ENCODE results near the gene SEPTIN8.

The SEPTIN8 gene

GRCh38 chr5:132781029-132781428 lies 4.0 kb upstream of the SEPTIN8 start:
- Histone ChIP-seq H3K36me3 (ENCODE audit: insufficient read depth) (no peaks in the 10 kb centered on the region), H3K79me2 (ENCODE audit: insufficient read depth, low read depth) (no peaks in the 10 kb centered on the region), H3K4me1 (ENCODE audit: low read depth, poor library complexity, severe bottlenecking) (peaks cover 70% of the 10 kb centered on the region), H3K4me2 (0 out of 2 replicates have a peak overlapping the region, but pooled peaks have one; percentile 43), H2AFZ (ENCODE audit: low read depth) (no peak overlapping the region), H3K9ac (no peak overlapping the region), H3K27me3 (ENCODE audit: insufficient read depth, low read depth) (no peaks in the 10 kb centered on the region), H4K20me1 (ENCODE audit: insufficient read depth) (no peaks in the 10 kb centered on the region), H3K27ac (no peak overlapping the region), H3K4me3 (IDR thresholded peaks at IDR 0.05; ENCODE audit: insufficient read depth, low read depth, low read length) (no peak overlapping the region)
- TF ChIP-seq CTCF (conservative IDR thresholded peaks at IDR 0.05; ENCODE audit: low read depth, low read length): no peak

GRCh38 chr5:132780577-132780976 lies 3.5 kb upstream of the SEPTIN8 start:
- H4K20me1 ChIP-seq (ENCODE audit: insufficient read depth): no peaks in the 10 kb centered on the region
- no peak overlapping the region for H3K27ac ChIP-seq
- no peak overlapping the region for H3K9ac ChIP-seq
- no peak for TF ChIP-seq CTCF (conservative IDR thresholded peaks at IDR 0.05; ENCODE audit: low read depth, low read length)
- no peaks in the 10 kb centered on the region for H3K27me3 ChIP-seq (ENCODE audit: insufficient read depth, low read depth)
- H3K4me3 ChIP-seq (IDR thresholded peaks at IDR 0.05; ENCODE audit: insufficient read depth, low read depth, low read length): no peak overlapping the region
- peak overlapping the region; percentile 43; the same call in 1 of the 2 replicates for H3K4me2 ChIP-seq
- H3K4me1 ChIP-seq (ENCODE audit: low read depth, poor library complexity, severe bottlenecking): peaks cover 70% of the 10 kb centered on the region
- no peaks in the 10 kb centered on the region for H3K36me3 ChIP-seq (ENCODE audit: insufficient read depth)
- no peak overlapping the region for H2AFZ ChIP-seq (ENCODE audit: low read depth)
- no peaks in the 10 kb centered on the region for H3K79me2 ChIP-seq (ENCODE audit: insufficient read depth, low read depth)

- peaks cover 68% of the 10 kb centered on the region for H3K4me1 ChIP-seq (ENCODE audit: low read depth, poor library complexity, severe bottlenecking)
- H3K27me3 ChIP-seq (ENCODE audit: insufficient read depth, low read depth): no peaks in the 10 kb centered on the region
- H3K9ac ChIP-seq: no peak overlapping the region
- no peaks in the 10 kb centered on the region for H4K20me1 ChIP-seq (ENCODE audit: insufficient read depth)
- H2AFZ ChIP-seq (ENCODE audit: low read depth): no peak overlapping the region
- no peaks in the 10 kb centered on the region for H3K79me2 ChIP-seq (ENCODE audit: insufficient read depth, low read depth)
- H3K4me3 ChIP-seq (IDR thresholded peaks at IDR 0.05; ENCODE audit: insufficient read depth, low read depth, low read length): no peak overlapping the region
- TF ChIP-seq CTCF (conservative IDR thresholded peaks at IDR 0.05; ENCODE audit: low read depth, low read length): no peak
- H3K36me3 ChIP-seq (ENCODE audit: insufficient read depth): no peaks in the 10 kb centered on the region
- H3K27ac ChIP-seq: no peak overlapping the region
- no peak overlapping the region for H3K4me2 ChIP-seq
Measured at GRCh38 chr5:132779961-132780360, 2.9 kb upstream of the SEPTIN8 start.

- Histone ChIP-seq H3K36me3 (ENCODE audit: insufficient read depth) (no peaks in the 10 kb centered on the region), H3K27me3 (ENCODE audit: insufficient read depth, low read depth) (no peaks in the 10 kb centered on the region), H3K79me2 (ENCODE audit: insufficient read depth, low read depth) (no peaks in the 10 kb centered on the region; the same call in 1 of the 2 replicates), H3K27ac (no peak overlapping the region), H4K20me1 (ENCODE audit: insufficient read depth) (no peaks in the 10 kb centered on the region), H2AFZ (ENCODE audit: low read depth) (no peak overlapping the region), H3K4me3 (IDR thresholded peaks at IDR 0.05; ENCODE audit: insufficient read depth, low read depth, low read length) (no peak overlapping the region), H3K4me1 (ENCODE audit: low read depth, poor library complexity, severe bottlenecking) (peaks cover 57% of the 10 kb centered on the region), H3K4me2 (peak overlapping the region; percentile 64; the same call in 1 of the 2 replicates), H3K9ac (no peak overlapping the region)
- TF ChIP-seq CTCF (conservative IDR thresholded peaks at IDR 0.05; ENCODE audit: low read depth, low read length): no peak
Measured at GRCh38 chr5:132778856-132779255, 1.8 kb upstream of the SEPTIN8 start.
